Measurements from ENCODE around the gene C1QTNF1. TPM values are rescaled to one million over a fixed set of nuclear protein-coding genes. Genes with fewer than 3 reads are reported as not detected.

The C1QTNF1 gene
- polyA plus RNA-seq, 4 donors = 2.2 to 3.1 (median 2.6) TPM

DNA sequence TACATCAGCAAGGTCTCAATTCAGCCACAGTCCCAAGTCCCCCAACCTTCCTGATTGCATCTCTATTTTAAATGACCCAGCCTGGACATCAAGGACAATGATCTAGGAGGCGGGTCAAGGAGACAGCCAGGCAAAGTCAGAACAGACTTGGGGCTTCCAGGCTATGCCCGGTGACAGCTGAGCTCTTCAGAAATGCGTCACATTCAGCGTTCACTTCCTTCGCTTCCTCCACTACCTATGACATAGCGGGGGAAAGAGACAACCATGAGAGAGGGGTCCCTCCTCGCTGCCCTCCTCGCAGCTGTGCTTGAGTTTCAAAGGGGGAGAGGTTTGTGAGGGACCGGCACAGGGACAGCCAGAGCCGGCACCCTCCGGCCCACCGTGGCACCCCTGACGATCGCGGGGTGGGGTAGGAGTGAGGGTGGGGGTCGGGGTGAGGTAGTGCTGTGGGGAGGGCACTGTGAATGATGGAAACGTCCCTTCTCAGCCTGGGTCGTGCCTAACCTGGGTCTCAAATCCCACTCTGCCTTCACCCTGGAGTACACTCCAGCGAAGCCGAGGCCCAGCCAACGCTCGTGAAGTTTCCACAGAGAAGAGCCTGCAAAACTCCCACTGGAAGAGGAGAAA lies 31.9 kb upstream of the C1QTNF1 start:
- DNase-seq (ENCODE audit: low read depth in 4 of 4, low spot score in 2 of 4) = no peak

DNA sequence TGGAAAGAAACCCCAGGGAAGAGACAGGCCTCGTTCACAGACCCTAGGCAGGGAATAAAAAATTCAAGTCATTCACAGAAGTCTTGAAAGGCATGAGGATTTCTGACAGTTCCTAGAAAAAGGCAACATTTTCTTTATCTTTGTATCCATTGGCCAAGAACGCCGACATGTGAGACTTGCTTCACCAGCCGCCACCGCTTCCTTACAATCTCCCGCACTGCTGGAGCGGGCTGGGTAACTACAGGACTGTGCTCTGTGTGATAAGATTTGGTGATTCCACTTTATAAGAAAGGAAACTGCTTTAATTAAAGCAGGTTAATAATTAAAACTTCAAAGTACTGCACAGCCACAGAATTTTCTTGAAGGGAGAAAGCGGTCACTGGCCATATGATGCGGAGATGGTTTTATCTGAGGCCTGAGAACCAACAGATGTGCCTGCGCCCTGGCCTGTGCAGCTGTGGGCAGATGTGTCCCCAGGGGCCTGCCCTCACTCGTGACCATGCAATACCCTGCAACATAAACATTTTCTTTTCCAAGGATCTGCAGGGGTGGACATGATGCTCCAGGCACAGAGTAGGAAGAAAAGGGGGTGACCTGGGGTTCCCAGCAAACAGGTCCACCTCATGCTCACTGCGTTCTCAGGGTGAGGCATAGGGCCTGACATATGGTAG lies 31.3 kb upstream of the C1QTNF1 start:
- no peak for DNase-seq (ENCODE audit: low read depth in 4 of 4, low spot score in 2 of 4)

DNA sequence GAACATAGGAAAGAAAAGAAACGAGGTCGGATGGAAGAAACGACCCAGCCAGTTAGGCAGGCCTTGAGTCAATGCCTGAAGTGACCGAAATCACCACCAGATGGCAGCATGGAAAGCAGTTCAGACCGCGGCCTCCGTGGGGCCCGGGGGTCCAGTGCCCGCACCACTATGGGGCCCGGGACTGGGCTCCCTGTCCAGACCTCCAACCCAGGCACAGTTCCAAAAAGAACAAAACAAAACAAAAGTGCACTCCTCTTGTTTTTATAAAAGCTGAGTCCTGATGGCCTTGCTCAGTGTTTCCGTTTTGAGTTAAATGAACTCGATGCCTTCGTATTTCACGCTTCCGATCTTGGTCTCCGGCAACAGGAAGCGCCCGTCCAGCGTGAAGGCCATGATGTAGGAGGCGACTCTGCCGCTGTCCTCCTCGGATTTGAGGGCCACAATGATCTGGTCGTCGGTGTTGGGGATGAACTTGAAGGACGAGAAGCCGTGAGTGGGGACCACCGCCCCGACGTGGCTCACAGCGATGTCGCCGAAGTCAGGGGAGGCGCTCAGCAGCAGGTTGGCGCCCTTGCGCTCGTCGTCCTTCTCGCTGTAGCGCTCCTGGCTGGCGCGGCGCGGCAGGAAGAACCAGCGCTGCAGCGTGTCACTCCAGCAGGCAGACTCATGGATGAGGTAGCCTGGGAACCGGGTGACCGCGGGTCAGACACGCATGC lies 30.6 kb upstream of the C1QTNF1 start:
- DNase-seq (ENCODE audit: low read depth in 4 of 4, low spot score in 2 of 4) = no peak

DNA sequence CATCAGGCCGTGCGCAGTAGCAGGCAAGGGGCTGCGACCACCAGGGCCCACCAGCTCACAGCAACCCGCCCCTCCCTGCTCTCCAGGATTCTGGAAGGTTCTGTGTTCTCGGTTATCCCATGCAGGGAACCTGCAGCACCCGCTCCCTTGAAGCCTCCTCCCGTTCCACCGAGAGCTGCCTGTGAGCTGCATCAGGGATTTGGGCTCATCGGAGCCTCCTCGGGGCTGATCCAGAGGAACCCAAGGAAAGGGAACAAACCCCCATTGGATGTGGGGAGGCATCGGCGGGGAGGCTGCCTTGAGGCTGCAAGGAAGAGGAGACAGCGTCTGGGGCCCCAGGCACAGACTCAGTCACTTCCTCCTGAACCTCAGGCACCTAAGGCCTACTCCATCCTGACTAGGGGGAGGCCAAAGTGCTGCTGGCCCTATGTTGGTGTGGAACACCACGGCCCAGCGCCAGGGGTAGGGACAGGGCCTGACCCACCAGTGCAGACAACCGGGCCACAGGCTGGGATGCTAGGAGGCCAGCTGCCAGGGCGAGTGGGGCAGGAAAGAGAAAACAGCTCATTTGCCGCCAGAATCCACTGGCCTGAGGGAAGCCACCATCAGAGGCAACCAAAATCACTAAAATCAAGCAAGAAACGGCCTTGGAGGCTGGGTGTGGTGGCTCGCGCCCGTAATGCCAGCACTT lies 29.8 kb upstream of the C1QTNF1 start:
- no peak for DNase-seq (ENCODE audit: low read depth in 4 of 4, low spot score in 2 of 4)

DNA sequence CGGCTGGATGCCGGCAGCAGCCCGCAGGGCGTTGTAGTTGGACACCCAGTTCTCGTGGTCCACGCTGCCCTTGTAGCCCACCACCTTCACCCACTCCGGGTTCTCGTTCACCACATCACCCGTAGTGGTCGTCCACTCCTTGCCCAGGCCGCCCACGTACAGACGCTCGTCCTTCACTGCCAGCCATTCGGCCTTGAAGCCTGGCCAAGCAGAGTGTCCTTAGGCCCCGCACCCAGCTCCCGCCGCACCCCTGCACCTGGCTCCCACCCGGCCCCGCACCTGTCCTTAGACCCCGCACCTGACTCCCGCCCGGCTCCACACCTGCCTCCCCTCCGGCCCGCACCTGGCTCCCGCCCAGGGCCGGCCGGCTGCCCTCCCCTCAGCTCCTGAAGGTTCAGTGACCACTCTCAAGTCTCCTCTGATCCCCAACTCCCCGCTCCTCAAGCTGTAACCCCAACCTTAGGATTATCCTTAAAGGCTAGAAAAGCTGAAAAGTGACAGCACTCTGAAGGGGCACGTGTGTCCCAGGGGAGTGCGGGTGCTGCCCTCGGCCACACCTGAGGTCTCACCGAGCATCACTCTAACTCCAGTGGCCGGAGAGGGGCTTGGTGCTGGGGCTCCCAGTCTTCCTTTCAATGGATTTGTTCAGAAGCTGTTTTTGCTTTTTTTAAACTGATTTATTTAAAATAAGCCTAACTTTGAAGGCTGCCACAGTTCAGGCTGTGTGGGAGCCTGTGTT lies 28.8 kb upstream of the C1QTNF1 start:
- DNase-seq (ENCODE audit: low read depth in 4 of 4, low spot score in 2 of 4) = no peak

DNA sequence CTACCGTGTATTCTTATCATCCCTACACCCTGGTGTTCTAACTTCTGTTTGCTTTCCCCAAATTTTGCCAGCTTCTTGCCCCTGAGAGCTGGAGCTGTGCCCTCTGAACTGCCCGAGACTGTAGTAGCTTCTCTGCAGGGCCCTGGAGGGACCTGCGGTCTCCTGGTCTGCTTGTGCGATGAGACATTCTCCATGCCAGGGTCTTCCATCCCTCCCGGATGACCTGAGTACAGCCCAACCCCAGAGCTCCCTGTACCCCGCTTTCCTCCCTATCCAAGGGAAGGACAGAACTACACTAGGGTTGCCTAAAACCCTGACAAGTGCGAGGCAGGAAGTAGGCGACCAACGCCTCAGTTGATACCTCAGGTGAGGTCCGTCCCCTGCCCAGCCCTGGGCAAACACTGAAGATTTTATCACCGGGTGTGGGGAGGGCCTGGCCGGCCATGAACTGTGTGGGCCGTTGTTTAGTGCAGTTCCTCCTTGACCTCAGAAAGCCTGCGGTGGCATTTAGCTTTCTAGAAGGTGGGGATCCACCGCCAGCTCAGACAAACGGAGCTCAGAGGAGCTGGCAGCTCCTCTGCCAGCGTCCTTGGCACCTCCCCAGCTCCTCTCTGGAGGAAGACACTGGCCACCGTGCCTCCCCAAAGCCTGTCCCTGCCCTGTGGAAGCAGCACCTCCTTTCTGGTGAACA lies 28.1 kb upstream of the C1QTNF1 start:
- DNase-seq (ENCODE audit: low read depth in 4 of 4, low spot score in 2 of 4) = no peak

DNA sequence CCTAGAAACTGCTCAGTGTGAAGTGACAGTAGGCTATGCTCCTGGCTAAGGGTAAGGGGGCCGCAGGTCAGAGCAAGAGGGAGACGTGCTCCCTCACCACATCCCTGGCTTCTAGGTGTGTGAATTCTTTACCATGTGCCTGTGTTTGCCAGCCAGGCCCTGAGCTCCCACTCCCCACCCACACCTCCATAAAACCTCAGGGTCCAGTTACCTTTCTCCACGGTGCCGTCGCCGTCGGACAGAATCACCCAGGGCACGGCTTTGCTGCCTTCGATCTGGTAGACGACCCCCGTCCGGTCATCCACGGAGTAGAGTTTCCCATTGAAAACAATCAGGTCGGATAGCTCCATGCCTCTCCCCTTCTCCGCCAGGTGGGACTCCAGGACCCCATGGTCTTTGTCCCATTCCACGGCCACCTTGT lies 27.2 kb upstream of the C1QTNF1 start:
- no peak for DNase-seq (ENCODE audit: low read depth in 4 of 4, low spot score in 2 of 4)

DNA sequence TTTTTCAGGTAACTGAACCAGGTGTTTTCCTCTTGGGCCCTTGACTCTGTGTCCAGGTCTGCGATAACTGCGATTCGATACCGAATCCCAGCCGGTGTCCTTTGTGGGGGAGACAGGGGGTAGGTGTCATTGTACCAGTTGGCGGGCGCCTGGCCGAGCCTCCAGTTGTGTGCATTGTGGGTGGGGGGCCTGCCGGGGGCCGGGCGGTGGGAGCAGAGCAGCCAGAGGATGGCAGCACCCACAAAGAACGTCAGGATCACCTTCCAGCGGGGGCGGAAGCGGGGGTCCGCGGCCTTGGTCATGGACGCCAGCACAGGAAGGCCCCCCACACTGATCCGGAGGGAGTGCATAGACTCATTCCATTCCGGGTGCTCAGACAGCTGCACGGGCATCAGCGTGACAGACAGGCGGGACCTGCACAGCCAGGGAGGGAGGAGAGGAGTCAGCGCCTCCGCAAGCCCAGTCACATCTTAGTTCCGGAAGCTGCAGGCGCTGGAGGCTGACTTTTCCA lies 26.7 kb upstream of the C1QTNF1 start:
- no peak for DNase-seq (ENCODE audit: low read depth in 4 of 4, low spot score in 2 of 4)

DNA sequence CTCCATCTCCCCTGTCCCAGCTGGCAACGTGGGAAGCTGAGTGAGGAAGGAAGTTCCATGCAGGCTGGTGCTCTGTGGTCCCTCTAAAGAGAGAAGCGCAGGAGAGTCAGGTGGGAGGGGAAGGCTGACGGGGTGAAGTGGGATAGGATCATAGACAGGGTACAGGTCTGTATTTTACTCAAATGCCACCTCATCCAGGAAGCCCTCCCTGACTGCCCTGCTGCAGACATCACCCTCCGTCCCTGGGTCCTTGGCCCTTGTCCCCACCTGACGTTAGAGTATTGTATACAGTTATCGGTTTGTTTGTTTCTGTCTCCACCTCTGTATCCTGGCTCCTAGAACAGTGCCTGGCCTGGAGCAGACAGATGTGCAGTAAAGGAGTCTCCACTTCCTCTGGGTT lies 26.1 kb upstream of the C1QTNF1 start:
- DNase-seq (ENCODE audit: low read depth in 4 of 4, low spot score in 2 of 4) = no peak

DNA sequence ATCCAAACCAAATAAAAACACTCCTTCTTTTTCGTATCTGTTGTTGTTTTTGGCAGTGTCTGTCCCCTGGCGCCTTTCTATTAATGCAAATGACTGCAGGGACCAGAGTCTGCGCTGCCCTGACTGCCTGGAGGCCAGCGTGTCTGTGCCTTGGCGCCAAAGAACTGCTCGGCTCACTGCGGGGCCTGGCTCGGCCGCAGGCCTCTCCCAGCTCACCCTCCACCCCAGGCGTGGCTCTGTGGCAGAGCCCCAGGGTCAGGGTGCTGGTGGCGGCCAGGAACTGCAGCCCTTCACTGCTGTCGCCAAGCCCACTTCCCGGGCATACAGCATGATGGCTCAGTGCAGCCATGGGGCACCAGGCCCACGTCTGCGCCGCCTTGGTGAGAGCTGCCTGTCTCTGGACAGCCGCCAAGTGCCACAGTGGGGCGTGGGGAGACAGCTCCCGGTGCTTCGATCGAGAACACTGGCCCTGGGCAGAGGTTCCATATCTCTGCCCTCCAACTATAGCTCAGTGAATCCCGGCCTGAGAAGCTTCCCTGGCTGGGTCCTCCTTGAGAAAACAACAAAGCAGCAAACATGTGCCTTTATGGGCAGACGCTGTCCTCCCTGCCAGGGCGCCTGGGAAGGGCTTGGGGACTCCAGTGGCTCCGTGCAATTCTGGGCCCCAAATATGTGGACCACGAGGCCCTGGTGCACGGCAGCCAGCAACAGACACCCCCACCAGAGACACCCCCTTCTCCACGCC lies 25.5 kb upstream of the C1QTNF1 start:
- no peak for DNase-seq (ENCODE audit: low read depth in 4 of 4, low spot score in 2 of 4)

DNA sequence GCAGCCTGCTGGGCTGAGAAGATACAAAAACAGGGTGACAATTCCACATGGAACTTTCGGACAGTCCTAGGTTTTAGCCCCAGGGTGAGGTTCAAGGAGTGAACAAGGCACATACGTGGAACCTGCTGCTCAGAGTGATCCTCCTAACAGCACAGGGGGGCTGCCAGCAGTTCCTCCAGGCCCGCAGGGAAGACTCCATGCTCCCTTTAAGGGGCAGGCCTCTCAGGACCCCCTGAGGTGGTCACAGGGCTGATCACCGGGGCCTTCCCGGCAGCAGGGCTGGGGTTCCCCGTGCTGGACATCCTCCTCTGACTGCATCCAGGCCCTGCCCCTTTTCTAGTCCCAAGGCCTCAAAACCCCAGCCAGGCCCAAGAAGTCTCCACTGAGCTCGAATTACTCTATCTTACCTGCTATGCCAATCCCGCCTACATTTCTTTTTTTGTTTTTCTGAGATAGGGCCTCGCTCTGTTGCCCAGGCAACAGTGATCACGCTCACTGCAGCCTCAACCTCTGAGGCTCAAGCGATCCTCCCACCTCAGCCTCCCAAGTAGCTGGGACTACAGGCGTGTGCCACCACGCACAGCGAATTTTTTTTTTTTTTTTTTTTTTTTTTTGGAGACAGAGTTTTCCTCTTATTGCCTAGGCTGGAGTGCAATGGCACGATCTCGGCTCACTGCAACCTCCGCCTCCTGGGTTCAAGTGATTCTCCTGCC lies 24.8 kb upstream of the C1QTNF1 start:
- DNase-seq (ENCODE audit: low read depth in 4 of 4, low spot score in 2 of 4) = no peak

DNA sequence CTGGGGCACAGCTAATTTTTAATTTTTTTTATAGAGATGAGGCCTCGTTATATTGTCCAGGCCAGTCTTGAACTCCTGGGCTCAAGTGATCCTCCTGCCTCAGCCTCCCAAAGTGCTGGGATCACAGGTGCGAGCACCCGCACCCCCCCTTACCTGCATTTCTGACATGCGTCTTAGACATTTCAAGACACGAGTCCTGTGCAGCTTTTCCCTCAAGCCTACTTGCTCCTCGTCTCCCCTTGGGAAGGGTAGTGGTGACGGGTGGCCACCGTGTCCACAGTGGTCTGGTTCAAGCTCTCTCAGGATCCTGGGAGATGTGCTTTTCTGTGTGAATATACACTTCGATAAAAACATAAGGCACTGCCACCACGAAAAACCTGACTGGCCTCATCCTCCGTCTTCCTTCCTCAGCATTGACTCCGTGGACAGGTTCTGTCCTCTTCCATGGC lies 24.0 kb upstream of the C1QTNF1 start:
- no peak for DNase-seq (ENCODE audit: low read depth in 4 of 4, low spot score in 2 of 4)

DNA sequence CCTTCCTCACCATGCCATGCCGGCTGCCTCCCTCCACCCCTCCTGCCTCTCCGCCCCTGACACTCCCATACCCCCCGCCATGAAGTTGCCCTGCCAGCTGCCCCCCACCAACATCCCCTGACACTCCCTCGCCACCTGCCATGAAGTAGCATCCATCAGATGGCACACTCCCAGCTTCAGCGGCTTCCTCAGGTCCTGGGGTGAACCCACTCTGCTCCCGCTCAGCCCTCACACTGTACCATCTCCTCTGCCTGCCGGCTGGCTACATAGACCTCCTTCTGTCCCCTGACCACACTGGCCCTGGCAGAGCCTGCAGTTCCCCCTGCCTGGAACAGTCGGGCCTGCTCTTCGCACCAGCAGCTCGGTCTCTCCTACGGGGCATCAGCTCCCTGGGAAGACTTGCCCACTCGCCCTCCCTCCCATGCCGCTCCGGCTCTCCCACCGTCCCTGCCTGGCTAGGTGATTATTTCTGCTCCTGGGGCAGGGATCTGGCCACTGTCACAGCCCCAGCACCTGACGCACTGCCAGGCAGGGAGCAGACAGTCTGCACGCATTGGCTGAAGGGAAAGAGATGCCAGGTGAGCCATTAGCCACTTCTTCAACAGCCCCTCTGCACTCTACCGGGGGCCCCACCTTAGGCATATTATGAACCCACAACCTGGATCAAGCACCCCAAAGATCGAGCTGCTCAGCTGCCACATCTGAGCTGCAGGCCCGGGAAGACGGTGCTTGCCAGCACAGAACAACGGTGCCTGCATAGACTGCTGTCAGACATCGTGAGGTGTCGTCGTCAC lies 23.4 kb upstream of the C1QTNF1 start:
- DNase-seq (ENCODE audit: low read depth in 4 of 4, low spot score in 2 of 4) = no peak

DNA sequence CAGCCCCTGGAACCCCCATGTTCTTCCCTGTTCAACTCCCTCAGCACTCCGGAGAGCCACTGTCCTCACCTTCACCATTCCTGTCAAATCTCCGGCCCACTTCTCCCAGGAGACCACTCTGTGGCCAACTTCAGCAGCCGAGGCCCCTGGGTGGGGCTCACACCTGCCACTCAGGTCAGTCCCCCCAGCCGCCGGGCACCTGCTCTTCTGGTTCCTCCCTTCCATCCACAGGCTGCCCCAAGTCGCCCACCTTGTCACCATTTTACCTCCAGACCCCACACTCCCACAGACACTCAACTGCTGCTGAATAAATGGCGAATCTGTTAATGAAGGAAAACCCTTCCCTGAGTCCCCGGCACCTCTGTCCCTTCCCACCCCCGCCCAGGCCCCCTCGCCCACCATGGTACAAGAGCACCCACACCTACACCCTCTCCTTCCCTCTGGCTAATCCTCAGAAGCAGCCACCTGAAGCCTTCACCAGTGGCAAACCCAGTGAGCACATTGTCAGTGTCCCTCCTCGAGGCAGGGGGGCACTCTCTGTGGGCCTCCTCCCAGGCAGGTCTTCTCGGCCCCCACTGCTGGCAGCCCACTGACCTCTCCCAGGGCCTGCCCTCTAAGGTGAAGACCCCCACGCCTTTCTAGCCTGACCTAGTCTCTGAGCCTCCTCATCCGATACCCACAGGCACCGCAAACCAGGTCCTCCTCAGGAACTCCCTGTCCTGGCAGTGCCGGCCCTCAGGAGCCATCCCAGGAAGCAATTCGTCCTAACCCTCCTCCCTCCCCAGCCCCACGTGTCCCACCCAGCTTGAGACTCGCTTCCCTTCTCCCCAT lies 22.6 kb upstream of the C1QTNF1 start:
- DNase-seq (ENCODE audit: low read depth in 4 of 4, low spot score in 2 of 4) = no peak

DNA sequence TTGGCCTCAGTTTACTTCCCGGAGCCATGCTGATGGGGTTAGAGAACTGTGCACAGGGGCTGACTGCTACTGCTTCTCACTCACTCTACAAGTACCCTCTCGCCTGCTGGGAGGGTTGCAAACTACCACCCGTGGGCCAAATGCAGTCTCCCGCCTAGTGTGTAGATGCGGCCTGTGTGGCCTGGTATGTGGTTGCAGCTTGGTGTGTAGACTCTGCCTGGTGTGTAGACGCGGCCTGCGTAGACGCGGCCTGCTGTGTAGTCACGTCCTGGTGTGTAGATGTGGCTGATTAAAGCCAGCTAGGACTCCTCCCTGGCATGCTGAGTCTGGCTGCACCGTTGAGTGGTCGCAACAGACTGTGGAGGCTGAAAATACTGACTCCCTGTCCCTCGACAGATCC lies 21.7 kb upstream of the C1QTNF1 start:
- DNase-seq (ENCODE audit: low read depth in 4 of 4, low spot score in 2 of 4) = no peak

DNA sequence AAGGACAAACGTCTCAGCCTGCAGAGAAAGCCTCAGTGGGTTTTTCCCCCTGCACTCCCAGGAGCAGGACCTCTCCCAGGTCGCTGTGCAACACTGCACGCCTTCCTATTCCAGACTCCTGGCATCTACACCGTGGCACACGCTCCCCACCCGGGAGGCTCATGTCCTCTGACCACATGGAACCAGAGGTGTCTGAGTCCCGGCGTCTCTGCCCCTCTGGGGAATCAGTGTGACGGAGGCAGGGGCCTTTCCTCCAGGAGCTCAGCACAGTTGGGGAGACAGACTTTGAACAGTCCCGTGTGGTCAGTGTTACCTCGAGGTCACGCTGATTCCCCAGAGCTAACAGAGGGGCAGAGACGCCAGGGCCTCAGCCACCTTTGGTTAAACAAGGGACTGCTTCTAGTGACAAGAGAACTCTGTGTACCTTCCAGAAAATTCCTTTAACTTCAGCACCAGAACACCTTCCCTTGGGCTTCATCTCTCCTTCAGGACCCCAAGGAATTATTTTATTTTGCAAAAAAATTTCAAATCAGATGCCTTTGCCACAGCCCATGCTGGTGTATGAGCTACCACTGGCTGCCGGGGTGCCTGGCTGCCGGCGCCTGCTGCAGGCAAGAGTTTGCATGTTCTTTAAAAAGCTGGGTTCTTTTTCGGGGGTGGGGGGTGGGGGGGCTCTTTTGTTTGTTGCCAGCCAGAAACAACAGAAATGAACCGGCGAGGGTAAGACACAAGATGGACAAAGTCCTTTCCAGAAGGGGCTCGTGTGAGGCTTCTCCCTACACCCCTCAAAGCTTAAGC lies 21.0 kb upstream of the C1QTNF1 start:
- DNase-seq (ENCODE audit: low read depth in 4 of 4, low spot score in 2 of 4) = no peak

Data from left renal cortex interstitium (tissue), 4 donors.